ENCODE results near the gene MRPL21.

Gene MRPL21

DNA sequence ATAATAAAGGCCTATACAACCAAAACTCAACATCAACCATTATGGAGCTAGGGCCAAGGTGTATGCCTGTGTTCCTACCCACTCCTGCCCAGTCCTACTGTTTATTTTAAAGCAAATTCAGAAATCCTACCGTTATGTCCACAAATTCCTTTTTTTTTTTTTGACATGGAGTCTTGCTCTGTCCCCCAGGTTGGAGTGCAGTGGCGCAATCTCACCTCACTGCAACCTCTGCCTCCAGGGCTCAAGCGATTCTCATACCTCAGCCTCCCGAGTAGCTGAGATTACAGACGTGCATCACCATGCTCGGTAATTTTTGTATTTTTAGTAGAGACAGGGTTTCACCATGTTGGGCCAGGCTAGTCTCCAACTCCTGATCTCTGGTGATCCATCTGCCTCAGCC is 58.8 kb downstream of the MRPL21 start:
- in situ Hi-C loops (cut with MboI; ENCODE audit: low sequenced_read_pairs, unreplicated experiment): no loop called here
- TF ChIP-seq CTCF (IDR thresholded peaks at IDR 0.05; ENCODE audit: borderline replicate concordance, control extremely low read depth, extremely low read depth, insufficient read depth, missing control alignments): no peak
- DNase-seq (ENCODE audit: low spot score): no peak

DNA sequence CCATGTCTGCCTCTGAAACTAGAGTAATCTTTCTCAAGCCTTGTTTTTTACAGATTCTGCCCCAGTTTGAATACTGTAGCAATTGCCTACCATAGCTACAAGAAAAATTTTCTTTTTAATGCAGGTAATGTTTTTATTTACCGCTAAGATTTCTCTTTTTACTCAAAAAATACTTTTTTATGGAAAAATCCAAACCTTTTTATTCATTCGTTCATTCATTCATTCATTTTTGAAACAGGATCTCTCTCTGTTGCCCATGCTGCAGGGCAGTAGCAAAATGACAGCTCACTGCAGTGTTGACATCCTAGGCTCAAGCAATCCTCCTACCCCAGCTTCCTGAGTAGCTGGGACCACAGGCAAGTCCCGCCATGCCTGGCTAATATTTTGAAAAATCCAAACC is 59.3 kb downstream of the MRPL21 start:
- in situ Hi-C loops (cut with MboI; ENCODE audit: low sequenced_read_pairs, unreplicated experiment): no loop called here
- TF ChIP-seq CTCF (IDR thresholded peaks at IDR 0.05; ENCODE audit: borderline replicate concordance, control extremely low read depth, extremely low read depth, insufficient read depth, missing control alignments): no peak
- no peak for DNase-seq (ENCODE audit: low spot score)

GRCh38 chr11:68843703-68844312 is 59.8 kb downstream of the MRPL21 start:
- DNase-seq (ENCODE audit: low spot score): peak; percentile 87
- in situ Hi-C loops (cut with MboI; ENCODE audit: low sequenced_read_pairs, unreplicated experiment): no loop called here
- TF ChIP-seq CTCF (IDR thresholded peaks at IDR 0.05; ENCODE audit: borderline replicate concordance, control extremely low read depth, extremely low read depth, insufficient read depth, missing control alignments): peak; percentile 82

DNA sequence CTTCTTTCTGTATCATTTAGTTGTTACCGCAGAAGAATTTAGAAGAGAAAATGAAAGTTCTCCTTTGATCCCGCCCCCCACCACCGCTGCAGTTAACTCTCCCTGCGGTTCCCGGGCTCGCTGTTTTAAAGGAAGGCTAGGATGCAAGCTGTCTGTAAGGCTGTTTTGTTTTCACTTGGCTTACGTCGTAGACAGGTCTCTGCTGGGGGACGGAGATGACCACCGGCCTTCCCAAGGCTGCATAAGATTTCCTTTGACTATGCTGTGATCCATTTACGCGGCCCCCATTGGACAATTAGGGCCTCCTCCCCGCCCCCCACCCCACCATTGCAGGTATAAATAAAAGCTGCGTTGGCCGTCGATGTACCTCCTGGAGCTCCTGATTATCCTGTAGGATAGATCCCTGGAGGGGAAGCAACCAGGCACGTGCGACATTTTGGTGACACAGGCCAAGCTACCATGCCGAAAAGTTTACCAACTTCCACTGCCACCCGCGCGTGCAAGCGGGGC is 60.5 kb downstream of the MRPL21 start:
- DNase-seq (ENCODE audit: low spot score): peak; percentile 63
- no peak for TF ChIP-seq CTCF (IDR thresholded peaks at IDR 0.05; ENCODE audit: borderline replicate concordance, control extremely low read depth, extremely low read depth, insufficient read depth, missing control alignments)
- in situ Hi-C loops (cut with MboI; ENCODE audit: low sequenced_read_pairs, unreplicated experiment): no loop called here

DNA sequence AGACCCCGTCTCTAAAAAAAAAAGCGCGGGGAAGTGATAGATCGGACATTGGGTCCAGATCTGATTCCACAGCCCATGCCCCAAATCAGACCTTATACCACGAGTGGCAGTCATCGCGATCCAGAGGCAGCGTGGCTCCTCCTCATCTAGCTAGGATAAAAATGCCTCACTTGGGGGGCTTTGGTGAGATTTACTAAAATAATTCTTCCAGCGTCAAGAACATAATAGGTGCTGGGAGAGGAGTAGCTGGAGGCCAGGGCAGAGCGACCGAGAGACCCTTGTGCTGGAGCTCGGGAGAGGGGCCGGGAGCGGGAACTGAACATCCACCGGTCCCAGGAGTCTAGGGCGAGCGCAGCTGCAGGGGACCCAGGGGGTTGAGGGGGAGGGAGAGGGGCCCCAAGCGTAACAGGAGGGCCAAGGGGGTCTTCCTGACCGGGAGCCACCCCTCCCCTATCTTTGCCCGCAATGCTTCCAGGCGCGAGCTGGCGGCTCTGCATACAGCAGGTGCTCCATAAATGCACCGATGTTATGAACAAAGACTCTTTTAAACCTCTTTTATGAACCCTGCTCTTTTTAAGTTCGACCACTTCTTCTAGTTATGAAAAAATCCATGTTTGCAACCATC is 61.1 kb downstream of the MRPL21 start:
- in situ Hi-C loops (cut with MboI; ENCODE audit: low sequenced_read_pairs, unreplicated experiment): no loop called here
- no peak for DNase-seq (ENCODE audit: low spot score)
- TF ChIP-seq CTCF (IDR thresholded peaks at IDR 0.05; ENCODE audit: borderline replicate concordance, control extremely low read depth, extremely low read depth, insufficient read depth, missing control alignments): no peak

GRCh38 chr11:68841718-68842426 is 61.8 kb downstream of the MRPL21 start, which contains the start of gene CPT1A:
TSS of gene CPT1A (minus strand) at chr11:68841916. CDS start at chr11:68815474, 26,442 bp downstream.
- DNase-seq (ENCODE audit: low spot score): peak; percentile 89
- TF ChIP-seq CTCF (IDR thresholded peaks at IDR 0.05; ENCODE audit: borderline replicate concordance, control extremely low read depth, extremely low read depth, insufficient read depth, missing control alignments): no peak
- in situ Hi-C loops (cut with MboI; ENCODE audit: low sequenced_read_pairs, unreplicated experiment): no loop called here
